Activated T-helper 17 cell treated with anti-CD3 and anti-CD28 coated beads, Interleukin-2, amount 50 U/mL, for 72 hours (primary cell): ENCODE data around the gene MMP23B. TPM values are rescaled to one million over a fixed set of nuclear protein-coding genes. Genes with fewer than 3 reads are reported as not detected.

Experiments
- ATAC-seq: fragments of 150-1000 bp; cut with Tn5 transposase; replicated peaks from 2 replicates; pipeline ENCODE4 v1.10.0; 2021; ENCODE audit warnings: mild to moderate bottlenecking, moderate library complexity
- H3K27ac Mint-ChIP-seq: one replicate; pipeline ENCODE4 v1.8.0; 2022; ENCODE audit warnings: mixed read lengths
- H3K27me3 Mint-ChIP-seq: one replicate; pipeline ENCODE4 v1.8.0; 2022; ENCODE audit warnings: mixed read lengths
- H3K36me3 Mint-ChIP-seq: one replicate; pipeline ENCODE4 v1.8.0; 2022; ENCODE audit warnings: low read depth, mild to moderate bottlenecking, mixed read lengths
- H3K4me1 Mint-ChIP-seq: one replicate; pipeline ENCODE4 v1.8.0; 2022; ENCODE audit warnings: mixed read lengths
- H3K4me3 Mint-ChIP-seq: one replicate; pipeline ENCODE4 v1.8.0; 2022; ENCODE audit warnings: mild to moderate bottlenecking, mixed read lengths
- H3K9me3 Mint-ChIP-seq: one replicate; pipeline ENCODE4 v1.8.0; 2022; ENCODE audit warnings: mixed read lengths
- total RNA-seq, 2 donors: library from RNA; stranded (reverse); gene quantifications; one replicate each; pipeline ENCODE4 v1.2.3, GENCODE V29; 2022

Gene MMP23B
- total RNA-seq, 2 donors from 2014 or later, result 1.8 to 6.5 TPM

- ATAC-seq, result no peak
- Mint-ChIP-seq H3K4me3 (no peak overlapping the region), H3K27ac (no peak overlapping the region)
Measured at GRCh38 chr1:1622010-1622787, 9.8 kb upstream of the MMP23B start.

GRCh38 chr1:1622788-1623094, 9.2 kb upstream of the MMP23B start:
- H3K9me3 Mint-ChIP-seq, result no peaks in the 10 kb centered on the region
- H3K4me1 Mint-ChIP-seq, result no peaks in the 10 kb centered on the region
- no peak overlapping the region for H3K4me3 Mint-ChIP-seq
- no peak for ATAC-seq
- H3K27me3 Mint-ChIP-seq, result no peaks in the 10 kb centered on the region
- no peak overlapping the region for H3K27ac Mint-ChIP-seq
- H3K36me3 Mint-ChIP-seq, result no peaks in the 10 kb centered on the region

More at GRCh38 chr1:1622010-1622787, 9.8 kb upstream of the MMP23B start:
- H3K27me3 Mint-ChIP-seq, result no peaks in the 10 kb centered on the region
- H3K4me1 Mint-ChIP-seq, result no peaks in the 10 kb centered on the region
- H3K36me3 Mint-ChIP-seq, result peaks cover 4% of the 10 kb centered on the region
- H3K9me3 Mint-ChIP-seq, result no peaks in the 10 kb centered on the region

GRCh38 chr1:1623181-1623630, 8.8 kb upstream of the MMP23B start:
- no peak overlapping the region for H3K4me3 Mint-ChIP-seq
- no peak overlapping the region for H3K27ac Mint-ChIP-seq
- no peak for ATAC-seq
- H3K36me3 Mint-ChIP-seq, result no peaks in the 10 kb centered on the region
- no peaks in the 10 kb centered on the region for H3K9me3 Mint-ChIP-seq
- H3K27me3 Mint-ChIP-seq, result no peaks in the 10 kb centered on the region
- H3K4me1 Mint-ChIP-seq, result no peaks in the 10 kb centered on the region

GRCh38 chr1:1623631-1624442, 8.1 kb upstream of the MMP23B start:
- Mint-ChIP-seq H3K4me1 (no peaks in the 10 kb centered on the region), H3K36me3 (no peaks in the 10 kb centered on the region), H3K9me3 (no peaks in the 10 kb centered on the region), H3K27ac (no peak overlapping the region), H3K4me3 (no peak overlapping the region), H3K27me3 (no peaks in the 10 kb centered on the region)
- no peak for ATAC-seq

GRCh38 chr1:1624443-1625403, 7.2 kb upstream of the MMP23B start:
- no peak for ATAC-seq
- no peaks in the 10 kb centered on the region for H3K9me3 Mint-ChIP-seq
- H3K4me3 Mint-ChIP-seq, result no peak overlapping the region
- H3K27ac Mint-ChIP-seq, result no peak overlapping the region
- peaks cover under 1% of the 10 kb centered on the region for H3K36me3 Mint-ChIP-seq
- no peaks in the 10 kb centered on the region for H3K4me1 Mint-ChIP-seq
- H3K27me3 Mint-ChIP-seq, result no peaks in the 10 kb centered on the region

- H3K36me3 Mint-ChIP-seq, result peaks cover 7% of the 10 kb centered on the region
- no peaks in the 10 kb centered on the region for H3K4me1 Mint-ChIP-seq
- H3K27me3 Mint-ChIP-seq, result no peaks in the 10 kb centered on the region
- H3K27ac Mint-ChIP-seq, result no peak overlapping the region
- H3K9me3 Mint-ChIP-seq, result no peaks in the 10 kb centered on the region
- no peak for ATAC-seq
- H3K4me3 Mint-ChIP-seq, result no peak overlapping the region
Measured at GRCh38 chr1:1625404-1625775, 6.6 kb upstream of the MMP23B start.

- Mint-ChIP-seq H3K9me3 (no peaks in the 10 kb centered on the region), H3K36me3 (peaks cover 9% of the 10 kb centered on the region), H3K27me3 (no peaks in the 10 kb centered on the region), H3K4me3 (no peak overlapping the region), H3K4me1 (no peaks in the 10 kb centered on the region), H3K27ac (no peak overlapping the region)
- no peak for ATAC-seq
Measured at GRCh38 chr1:1625824-1626206, 6.2 kb upstream of the MMP23B start.

GRCh38 chr1:1626207-1627141, 5.5 kb upstream of the MMP23B start:
- H3K27ac Mint-ChIP-seq, result no peak overlapping the region
- H3K36me3 Mint-ChIP-seq, result peaks cover 9% of the 10 kb centered on the region
- no peak for ATAC-seq
- H3K4me3 Mint-ChIP-seq, result no peak overlapping the region
- H3K9me3 Mint-ChIP-seq, result no peaks in the 10 kb centered on the region
- H3K27me3 Mint-ChIP-seq, result no peaks in the 10 kb centered on the region
- H3K4me1 Mint-ChIP-seq, result no peaks in the 10 kb centered on the region

GRCh38 chr1:1627261-1627828, 4.6 kb upstream of the MMP23B start:
- ATAC-seq, result no peak
- Mint-ChIP-seq H3K9me3 (no peaks in the 10 kb centered on the region), H3K4me3 (no peak overlapping the region), H3K4me1 (no peaks in the 10 kb centered on the region), H3K27ac (no peak overlapping the region), H3K27me3 (no peaks in the 10 kb centered on the region), H3K36me3 (peaks cover 9% of the 10 kb centered on the region)

- no peaks in the 10 kb centered on the region for H3K4me1 Mint-ChIP-seq
- no peak overlapping the region for H3K27ac Mint-ChIP-seq
- H3K27me3 Mint-ChIP-seq, result no peaks in the 10 kb centered on the region
- H3K9me3 Mint-ChIP-seq, result no peaks in the 10 kb centered on the region
- no peak for ATAC-seq
- peak overlapping the region; percentile 19 for H3K4me3 Mint-ChIP-seq
- peaks cover 9% of the 10 kb centered on the region for H3K36me3 Mint-ChIP-seq
Measured at GRCh38 chr1:1627829-1628753, 3.9 kb upstream of the MMP23B start.

GRCh38 chr1:1628754-1629429, 3.1 kb upstream of the MMP23B start:
- Mint-ChIP-seq H3K27me3 (no peaks in the 10 kb centered on the region), H3K4me3 (peak overlapping the region; percentile 19), H3K9me3 (no peaks in the 10 kb centered on the region), H3K27ac (no peak overlapping the region), H3K36me3 (peaks cover 9% of the 10 kb centered on the region), H3K4me1 (no peaks in the 10 kb centered on the region)
- ATAC-seq, result peak; percentile 12
